Measurements from ENCODE around the gene HSD3B7. TPM values are rescaled to one million over a fixed set of nuclear protein-coding genes. Genes with fewer than 3 reads are reported as not detected.

HSD3B7 gene
- total RNA-seq, 1 experiment from 2014 or later: 5.5 TPM

DNA sequence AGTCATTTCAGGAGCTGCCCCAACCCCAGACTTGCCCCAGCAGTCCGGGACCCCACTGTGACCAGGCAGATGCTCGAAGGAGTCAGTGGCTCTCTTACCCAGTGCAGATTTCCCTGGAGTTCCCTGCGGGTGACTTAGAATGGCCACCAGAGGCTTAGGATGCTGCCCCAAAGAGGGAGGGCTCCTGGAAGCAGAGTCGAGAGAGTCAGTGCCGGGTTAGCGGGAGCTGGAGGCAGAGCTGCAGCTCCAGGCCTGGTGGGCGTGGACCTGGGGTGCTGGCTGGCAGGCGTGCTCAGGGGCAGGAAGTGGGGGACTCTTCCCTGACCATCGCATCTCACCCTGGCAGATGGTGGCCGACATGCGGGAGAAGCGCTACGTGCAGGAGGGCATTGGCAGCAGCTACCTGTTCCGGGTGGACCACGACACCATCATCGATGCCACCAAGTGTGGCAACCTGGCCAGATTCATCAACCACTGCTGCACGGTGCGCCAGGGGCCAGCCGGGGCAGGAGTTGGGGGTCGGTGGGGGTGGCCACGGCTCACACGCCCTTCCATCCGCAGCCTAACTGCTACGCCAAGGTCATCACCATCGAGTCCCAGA is 1.6 kb upstream of the HSD3B7 start:
- Mint-ChIP-seq H3K4me1 (peaks cover 5 to 7% of the 10 kb centered on the region in 2 experiments), H3K36me3 (ENCODE audit: insufficient read depth in 1 of 3, low read depth in 3 of 3) (peaks cover 24 to 46% (median 44%) of the 10 kb centered on the region in 3 experiments), H3K4me3 (no peak overlapping the region), H3K27ac (peak overlapping the region in 1 of 3 experiments; percentile 72; a peak in 1 of 7 replicates), H3K27me3 (ENCODE audit: low read depth) (no peaks in the 10 kb centered on the region; the same call in 1 of the 2 replicates), H3K9me3 (no peaks in the 10 kb centered on the region; a peak in 1 of 5 replicates)
- H4K8ac ChIP-seq (replicated peaks; ENCODE audit: insufficient read length, low read depth, low read length): no peak overlapping the region
- TF ChIP-seq, protein P1, sequence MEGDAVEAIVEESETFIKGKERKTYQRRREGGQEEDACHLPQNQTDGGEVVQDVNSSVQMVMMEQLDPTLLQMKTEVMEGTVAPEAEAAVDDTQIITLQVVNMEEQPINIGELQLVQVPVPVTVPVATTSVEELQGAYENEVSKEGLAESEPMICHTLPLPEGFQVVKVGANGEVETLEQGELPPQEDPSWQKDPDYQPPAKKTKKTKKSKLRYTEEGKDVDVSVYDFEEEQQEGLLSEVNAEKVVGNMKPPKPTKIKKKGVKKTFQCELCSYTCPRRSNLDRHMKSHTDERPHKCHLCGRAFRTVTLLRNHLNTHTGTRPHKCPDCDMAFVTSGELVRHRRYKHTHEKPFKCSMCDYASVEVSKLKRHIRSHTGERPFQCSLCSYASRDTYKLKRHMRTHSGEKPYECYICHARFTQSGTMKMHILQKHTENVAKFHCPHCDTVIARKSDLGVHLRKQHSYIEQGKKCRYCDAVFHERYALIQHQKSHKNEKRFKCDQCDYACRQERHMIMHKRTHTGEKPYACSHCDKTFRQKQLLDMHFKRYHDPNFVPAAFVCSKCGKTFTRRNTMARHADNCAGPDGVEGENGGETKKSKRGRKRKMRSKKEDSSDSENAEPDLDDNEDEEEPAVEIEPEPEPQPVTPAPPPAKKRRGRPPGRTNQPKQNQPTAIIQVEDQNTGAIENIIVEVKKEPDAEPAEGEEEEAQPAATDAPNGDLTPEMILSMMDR (conservative IDR thresholded peaks at IDR 0.05): no peak
- H2BK5ac ChIP-seq (ENCODE audit: insufficient read length, low read length): no peak overlapping the region
- no peak overlapping the region for H3T11ph ChIP-seq (ENCODE audit: low read length)
- no peak overlapping the region for H4K5ac ChIP-seq (ENCODE audit: insufficient read length, low read depth, low read length)
- no peak overlapping the region for H3K27ac ChIP-seq (ENCODE audit: insufficient read length, low read depth, low read length)
- no CpG with 5 or more reads among the region's 25 CpGs for WGBS (ENCODE audit: extremely low coverage, insufficient read length, low lambda C conversion rate)
- no peaks in the 10 kb centered on the region for H3K79me1 ChIP-seq (ENCODE audit: insufficient read depth, low read depth, low read length, poor library complexity, severe bottlenecking)
- H3K79me2 ChIP-seq (ENCODE audit: insufficient read depth, low read length): no peaks in the 10 kb centered on the region
- H2BK15ac ChIP-seq (ENCODE audit: low read depth, low read length): no peak overlapping the region
- H4K91ac ChIP-seq (ENCODE audit: insufficient read length, low read depth, low read length): no peak overlapping the region
- no peaks in the 10 kb centered on the region for H3K9me3 ChIP-seq (ENCODE audit: control insufficient read depth, low read depth, low read length)
- no peak overlapping the region for H2AK5ac ChIP-seq (ENCODE audit: insufficient read length, low read length)
- no peak overlapping the region for H2BK20ac ChIP-seq (ENCODE audit: low read depth, low read length, poor library complexity, severe bottlenecking)
- no peak overlapping the region for H2AFZ ChIP-seq (ENCODE audit: low read length)
- no peak overlapping the region for H3K4me2 ChIP-seq (ENCODE audit: insufficient read depth, insufficient read length, low read length)
- H2BK120ac ChIP-seq (ENCODE audit: low read depth, low read length, poor library complexity, severe bottlenecking): no peak overlapping the region
- H3K23ac ChIP-seq (ENCODE audit: insufficient read length, low read depth, low read length): no peak overlapping the region
- H3K18ac ChIP-seq (ENCODE audit: insufficient read length, low read depth, low read length): no peak overlapping the region
- H3K4me1 ChIP-seq (ENCODE audit: insufficient read depth, low read length): no peaks in the 10 kb centered on the region
- H2BK12ac ChIP-seq (ENCODE audit: insufficient read length, low read depth, low read length): no peak overlapping the region
- no peak overlapping the region for H3K56ac ChIP-seq (ENCODE audit: insufficient read length, low read depth, low read length)
- H3K14ac ChIP-seq (ENCODE audit: insufficient read depth, low read length): no peak overlapping the region
- H3K9ac ChIP-seq (ENCODE audit: extremely low read depth, insufficient read length, low read length): no peak overlapping the region
- no peak for DNase-seq
- H3K27me3 ChIP-seq (ENCODE audit: insufficient read depth, low read length): no peaks in the 10 kb centered on the region
- H3K23me2 ChIP-seq (ENCODE audit: insufficient read length, low read depth, low read length, poor library complexity, severe bottlenecking): no peaks in the 10 kb centered on the region
- no peaks in the 10 kb centered on the region for H4K20me1 ChIP-seq (ENCODE audit: control insufficient read depth, insufficient read depth, insufficient read length)
- H3K4ac ChIP-seq (ENCODE audit: low read depth, low read length): no peak overlapping the region
